SU-DHL-6 (cell line): ENCODE data around the gene COMMD7.

Source experiments
- H2AFZ ChIP-seq: fragments of 200-600 bp; sonication (generic); 2 replicates; pipeline ENCODE4 v1.6.1; 2014; ENCODE audit warnings: low read depth, mild to moderate bottlenecking, moderate library complexity, mixed read lengths, antibody characterized with exemption, low read length; ENCODE audit not compliant: severe bottlenecking
- H3F3A ChIP-seq: fragments of 200-600 bp; shearing (Covaris generic); 2 replicates; pipeline ENCODE4 v1.6.0; 2016; ENCODE audit warnings: antibody characterized with exemption, mild to moderate bottlenecking; ENCODE audit not compliant: insufficient read depth
- H3K27ac ChIP-seq: fragments of 200-600 bp; sonication (generic); 2 replicates; pipeline ENCODE4 v1.5.1; 2016; ENCODE audit warnings: low read depth, mild to moderate bottlenecking, low read length, moderate library complexity, mixed read lengths
- H3K27me3 ChIP-seq: fragments of 200-600 bp; sonication (generic), shearing (Covaris generic); 2 replicates; pipeline ENCODE4 v1.6.0; 2014; ENCODE audit warnings: mild to moderate bottlenecking, low read length
- H3K36me3 ChIP-seq: fragments of 200-600 bp; sonication (generic); 2 replicates; pipeline ENCODE4 v1.6.1; 2014; ENCODE audit warnings: mild to moderate bottlenecking, low read length, mixed read lengths
- H3K4me2 ChIP-seq: fragments of 300-600, 200-600 bp; shearing (Covaris generic), sonication (generic); 2 replicates; pipeline ENCODE4 v1.6.0; 2014; ENCODE audit warnings: low read length, low read depth, mild to moderate bottlenecking; ENCODE audit not compliant: poor library complexity, severe bottlenecking
- H3K4me3 ChIP-seq: fragments of 200-600 bp; sonication (generic); 2 replicates; pipeline ENCODE4 v1.5.1; 2014; ENCODE audit warnings: antibody characterized with exemption, low read length, mild to moderate bottlenecking, mixed read lengths; ENCODE audit not compliant: insufficient read depth, poor library complexity, severe bottlenecking
- H3K79me2 ChIP-seq: fragments of 200-600 bp; sonication (generic); 2 replicates; pipeline ENCODE4 v1.6.1; 2014; ENCODE audit warnings: mild to moderate bottlenecking, low read length, moderate library complexity; ENCODE audit not compliant: insufficient read depth
- H3K9ac ChIP-seq: fragments of 200-600 bp; sonication (generic); 2 replicates; pipeline ENCODE4 v1.7.0; 2014; ENCODE audit warnings: mild to moderate bottlenecking, low read length
- H3K9me2 ChIP-seq: fragments of 200-600 bp; sonication (generic); replicated peaks from 2 replicates; pipeline ENCODE4 v1.6.1; 2014; ENCODE audit warnings: low read length; ENCODE audit not compliant: insufficient read depth
- H3K9me3 ChIP-seq: fragments of 200-600 bp; sonication (generic); 2 replicates; pipeline ENCODE4 v1.6.1; 2014; ENCODE audit warnings: low read length, mixed read lengths; ENCODE audit not compliant: insufficient read depth
- H4K20me1 ChIP-seq: fragments of 200-600 bp; sonication (generic); 2 replicates; pipeline ENCODE4 v1.6.1; 2014; ENCODE audit warnings: low read depth, mild to moderate bottlenecking, antibody characterized with exemption, low read length, moderate library complexity, mixed read lengths
- CTCF ChIP-seq: fragments of 200-600 bp; sonication (generic); IDR thresholded peaks from one replicate; pipeline ENCODE4 v1.5.1; 2017; ENCODE audit warnings: antibody characterized with exemption, mild to moderate bottlenecking, low read length, moderate library complexity; ENCODE audit not compliant: insufficient read depth, poor library complexity, severe bottlenecking
- EZH2phosphoT487 ChIP-seq: fragments of 200-600 bp; sonication (generic), shearing (Covaris generic); conservative IDR thresholded peaks from 2 replicates; pipeline ENCODE4 v1.6.1; 2018; ENCODE audit warnings: mild to moderate bottlenecking, antibody characterized with exemption, low read length, moderate library complexity, mixed read lengths

The COMMD7 gene

GRCh38 chr20:32727683-32728082 lies 15.6 kb downstream of the COMMD7 start:
- Histone ChIP-seq H3K79me2 (no peaks in the 10 kb centered on the region), H3F3A (no peaks in the 10 kb centered on the region), H4K20me1 (no peaks in the 10 kb centered on the region), H3K27me3 (no peaks in the 10 kb centered on the region), H3K9me3 (no peaks in the 10 kb centered on the region), H3K4me2 (no peak overlapping the region), H3K36me3 (no peaks in the 10 kb centered on the region), H3K4me3 (no peak overlapping the region), H3K9ac (no peak overlapping the region), H2AFZ (no peak overlapping the region), H3K27ac (no peak overlapping the region), H3K9me2 (no peaks in the 10 kb centered on the region)
- TF ChIP-seq CTCF (no peak), EZH2phosphoT487 (no peak)

GRCh38 chr20:32718749-32719348 lies 24.4 kb downstream of the COMMD7 start:
- Histone ChIP-seq H3K27ac (no peak overlapping the region), H3K9me2 (no peaks in the 10 kb centered on the region), H3K9ac (no peak overlapping the region), H3K79me2 (no peaks in the 10 kb centered on the region), H3K36me3 (no peaks in the 10 kb centered on the region), H3K27me3 (no peaks in the 10 kb centered on the region), H3K4me2 (no peak overlapping the region), H2AFZ (no peak overlapping the region), H4K20me1 (no peaks in the 10 kb centered on the region), H3F3A (no peaks in the 10 kb centered on the region), H3K9me3 (no peaks in the 10 kb centered on the region), H3K4me3 (no peak overlapping the region)
- no peak for TF ChIP-seq EZH2phosphoT487
- TF ChIP-seq CTCF, result no peak

DNA sequence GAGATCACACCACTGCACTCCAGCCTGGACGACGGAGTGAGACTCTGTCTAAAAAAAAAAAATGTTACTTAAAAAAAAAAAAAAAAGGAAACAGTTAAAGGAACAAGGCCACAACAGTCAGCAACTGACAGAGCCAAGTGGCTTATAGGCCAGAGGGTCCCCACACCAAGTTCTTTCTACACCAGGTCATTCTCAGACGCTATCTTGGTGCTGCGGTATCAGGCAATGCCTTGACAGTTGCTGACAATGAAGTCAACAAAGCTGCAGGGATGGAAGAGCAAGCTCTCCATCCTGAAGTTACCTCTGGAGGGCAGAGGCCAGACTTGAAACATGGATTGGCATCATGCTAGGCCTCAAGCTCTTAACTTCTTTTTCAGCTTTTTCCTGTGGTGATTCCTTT lies 31.9 kb downstream of the COMMD7 start:
- Histone ChIP-seq H3K4me3 (no peak overlapping the region), H3K27me3 (no peaks in the 10 kb centered on the region), H3K36me3 (no peaks in the 10 kb centered on the region), H4K20me1 (no peaks in the 10 kb centered on the region), H3F3A (peaks cover 19% of the 10 kb centered on the region; the same call in 1 of the 2 replicates), H3K9me2 (no peaks in the 10 kb centered on the region), H2AFZ (no peak overlapping the region), H3K9me3 (no peaks in the 10 kb centered on the region), H3K79me2 (no peaks in the 10 kb centered on the region; the same call in 1 of the 2 replicates), H3K4me2 (no peak overlapping the region), H3K9ac (no peak overlapping the region), H3K27ac (peak overlapping the region; percentile 54)
- TF ChIP-seq CTCF (no peak), EZH2phosphoT487 (no peak)
